ENCODE measurements around the gene RNU6-1. TPM values are rescaled to one million over a fixed set of nuclear protein-coding genes. Genes with fewer than 3 reads are reported as not detected.

Gene RNU6-1
- not detected for total RNA-seq

DNA sequence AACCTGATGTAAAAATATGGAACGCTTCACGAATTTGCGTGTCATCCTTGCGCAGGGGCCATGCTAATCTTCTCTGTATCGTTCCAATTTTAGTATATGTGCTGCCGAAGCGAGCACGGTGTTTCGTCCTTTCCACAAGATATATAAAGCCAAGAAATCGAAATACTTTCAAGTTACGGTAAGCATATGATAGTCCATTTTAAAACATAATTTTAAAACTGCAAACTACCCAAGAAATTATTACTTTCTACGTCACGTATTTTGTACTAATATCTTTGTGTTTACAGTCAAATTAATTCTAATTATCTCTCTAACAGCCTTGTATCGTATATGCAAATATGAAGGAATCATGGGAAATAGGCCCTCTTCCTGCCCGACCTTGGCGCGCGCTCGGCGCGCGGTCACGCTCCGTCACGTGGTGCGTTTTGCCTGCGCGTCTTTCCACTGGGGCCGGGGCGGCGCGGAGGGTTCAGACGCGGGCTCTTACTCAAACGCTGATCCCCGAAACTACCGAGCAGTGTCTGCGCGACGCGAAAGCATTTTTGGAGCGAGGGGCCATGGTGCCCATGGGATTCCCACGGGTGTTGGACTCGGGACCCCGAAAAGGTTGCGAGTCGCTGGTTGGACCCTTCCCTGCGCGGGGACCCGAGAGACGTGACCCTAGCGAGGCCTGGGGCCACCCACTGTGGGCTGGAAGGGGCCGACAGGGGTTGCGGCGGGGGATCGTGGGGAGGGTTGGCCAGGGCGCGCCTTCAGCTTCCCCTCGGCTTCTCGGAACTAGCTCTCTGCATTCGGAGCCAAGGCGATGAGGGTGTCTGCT, at the start of gene RNU6-1:
TSS of gene RNU6-1 (minus strand) at position 117 of the 820 bp plus-strand sequence.
- Histone ChIP-seq H3K4me1 (peaks cover 0 to 59% (median 12%) of the 10 kb centered on the region in 3 donors), H3K4me3 (peak within 1 kb of the TSS; percentile 66 to 96), H3K27me3 (peaks cover 11% of the 10 kb centered on the region), H3K9me3 (no peaks in the 10 kb centered on the region), H3K36me3 (no peaks in the 10 kb centered on the region), H3K27ac (peak within 1 kb of the TSS; percentile 91 to 100 (median 98))
- peak; percentile 94 for ATAC-seq
- 0 to 1% methylated on average over 36 to 37 of the region's 62 CpGs for WGBS, 2 donors (ENCODE audit: low coverage in 1 of 2)
- TF ChIP-seq POLR2A (IDR thresholded peaks at IDR 0.05) (peak; percentile 84 to 92), EP300 (IDR thresholded peaks at IDR 0.05) (no peak), POLR2AphosphoS5 (IDR thresholded peaks at IDR 0.05) (peak; percentile 84)

DNA sequence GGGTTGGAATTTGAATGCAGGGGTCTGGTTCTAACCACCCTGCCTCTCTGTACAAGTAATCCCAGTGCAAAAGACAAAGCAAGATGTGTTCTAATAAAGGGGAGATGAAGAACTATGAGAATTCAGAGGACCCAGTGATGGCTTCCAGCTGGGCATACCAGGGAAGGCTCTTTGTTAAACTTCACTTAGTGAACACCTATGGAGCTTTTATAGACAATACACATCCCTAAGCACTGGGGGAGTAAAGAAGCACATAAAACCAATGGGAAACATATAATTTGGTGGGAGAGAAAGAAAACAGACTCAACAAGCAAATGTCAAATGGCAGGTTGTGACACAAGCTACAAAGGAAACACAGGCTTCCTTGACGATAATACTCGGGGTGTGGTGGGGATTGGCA, 47.9 kb upstream of the RNU6-1 start:
- Histone ChIP-seq H3K4me1 (peaks cover 0 to 28% (median 2%) of the 10 kb centered on the region in 3 donors), H3K36me3 (no peaks in the 10 kb centered on the region), H3K27me3 (no peaks in the 10 kb centered on the region), H3K27ac (no peak overlapping the region), H3K4me3 (no peak overlapping the region), H3K9me3 (no peaks in the 10 kb centered on the region)
- TF ChIP-seq POLR2AphosphoS5 (IDR thresholded peaks at IDR 0.05): no peak
- no peak for TF ChIP-seq POLR2A (IDR thresholded peaks at IDR 0.05)
- TF ChIP-seq EP300 (IDR thresholded peaks at IDR 0.05): no peak
- TF ChIP-seq, protein P1, sequence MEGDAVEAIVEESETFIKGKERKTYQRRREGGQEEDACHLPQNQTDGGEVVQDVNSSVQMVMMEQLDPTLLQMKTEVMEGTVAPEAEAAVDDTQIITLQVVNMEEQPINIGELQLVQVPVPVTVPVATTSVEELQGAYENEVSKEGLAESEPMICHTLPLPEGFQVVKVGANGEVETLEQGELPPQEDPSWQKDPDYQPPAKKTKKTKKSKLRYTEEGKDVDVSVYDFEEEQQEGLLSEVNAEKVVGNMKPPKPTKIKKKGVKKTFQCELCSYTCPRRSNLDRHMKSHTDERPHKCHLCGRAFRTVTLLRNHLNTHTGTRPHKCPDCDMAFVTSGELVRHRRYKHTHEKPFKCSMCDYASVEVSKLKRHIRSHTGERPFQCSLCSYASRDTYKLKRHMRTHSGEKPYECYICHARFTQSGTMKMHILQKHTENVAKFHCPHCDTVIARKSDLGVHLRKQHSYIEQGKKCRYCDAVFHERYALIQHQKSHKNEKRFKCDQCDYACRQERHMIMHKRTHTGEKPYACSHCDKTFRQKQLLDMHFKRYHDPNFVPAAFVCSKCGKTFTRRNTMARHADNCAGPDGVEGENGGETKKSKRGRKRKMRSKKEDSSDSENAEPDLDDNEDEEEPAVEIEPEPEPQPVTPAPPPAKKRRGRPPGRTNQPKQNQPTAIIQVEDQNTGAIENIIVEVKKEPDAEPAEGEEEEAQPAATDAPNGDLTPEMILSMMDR (IDR thresholded peaks at IDR 0.05): no peak
- 88 to 100% methylated on average over 2 of the region's 2 CpGs for WGBS, 2 donors (ENCODE audit: low coverage in 1 of 2)
- no peak for ATAC-seq

DNA sequence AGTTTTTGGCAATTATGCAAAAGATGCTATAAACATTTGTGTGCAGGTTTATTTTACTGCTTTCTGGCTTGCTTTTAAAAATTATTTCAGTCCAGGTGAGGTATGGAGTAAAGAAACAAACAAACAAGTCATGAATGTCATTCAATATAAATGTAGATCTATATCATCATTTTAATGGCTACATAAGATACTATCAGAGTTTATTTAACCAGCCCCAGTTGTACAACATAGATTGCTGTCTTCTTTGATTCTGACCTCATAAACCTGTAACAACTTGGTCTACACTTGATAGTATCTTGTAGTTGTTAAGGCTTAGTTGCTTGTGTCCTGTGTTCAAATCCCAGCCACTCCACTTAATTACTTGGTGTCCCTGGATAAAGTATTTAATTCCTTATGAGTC, 46.0 kb upstream of the RNU6-1 start:
- Histone ChIP-seq H3K9me3 (no peaks in the 10 kb centered on the region), H3K27ac (peak overlapping the region in 1 of 4 donors; percentile 89), H3K27me3 (no peaks in the 10 kb centered on the region), H3K4me3 (no peak overlapping the region), H3K36me3 (no peaks in the 10 kb centered on the region), H3K4me1 (peaks cover 0 to 38% (median 2%) of the 10 kb centered on the region in 3 donors)
- TF ChIP-seq EP300 (IDR thresholded peaks at IDR 0.05) (no peak), POLR2AphosphoS5 (IDR thresholded peaks at IDR 0.05) (no peak), POLR2A (IDR thresholded peaks at IDR 0.05) (no peak)
- TF ChIP-seq, protein P1 (IDR thresholded peaks at IDR 0.05): no peak
- no peak for ATAC-seq

DNA sequence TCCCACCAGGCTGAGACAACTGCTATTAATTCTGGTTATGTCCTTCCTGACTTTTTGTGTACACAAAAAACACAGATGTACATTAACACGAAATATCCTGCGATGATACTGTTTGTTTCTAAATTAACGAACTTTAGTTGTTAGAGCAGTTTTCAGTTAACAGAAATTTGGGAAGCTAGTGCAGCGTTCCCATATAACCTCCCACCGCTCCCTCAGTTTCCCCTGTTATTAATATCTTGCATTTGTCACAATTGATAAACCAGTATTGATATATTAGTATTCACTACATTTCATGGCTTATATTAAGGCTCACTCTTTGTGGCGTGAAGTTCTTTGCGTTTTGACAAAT, 45.3 kb upstream of the RNU6-1 start:
- no peaks in the 10 kb centered on the region for H3K36me3 ChIP-seq
- H3K9me3 ChIP-seq: no peaks in the 10 kb centered on the region
- no peaks in the 10 kb centered on the region for H3K27me3 ChIP-seq
- H3K27ac ChIP-seq: peak overlapping the region; percentile 60 to 90 (median 88)
- no peak for ATAC-seq
- peak overlapping the region; percentile 38 to 61 for H3K4me3 ChIP-seq
- 52 to 59% methylated on average over 7 of the region's 7 CpGs for WGBS, 2 donors (ENCODE audit: low coverage in 1 of 2)
- H3K4me1 ChIP-seq: peaks cover 0 to 44% (median 2%) of the 10 kb centered on the region in 3 donors
- TF ChIP-seq, protein P1 (IDR thresholded peaks at IDR 0.05): no peak
- TF ChIP-seq POLR2A (IDR thresholded peaks at IDR 0.05) (no peak), POLR2AphosphoS5 (IDR thresholded peaks at IDR 0.05) (no peak), EP300 (IDR thresholded peaks at IDR 0.05) (no peak)

DNA sequence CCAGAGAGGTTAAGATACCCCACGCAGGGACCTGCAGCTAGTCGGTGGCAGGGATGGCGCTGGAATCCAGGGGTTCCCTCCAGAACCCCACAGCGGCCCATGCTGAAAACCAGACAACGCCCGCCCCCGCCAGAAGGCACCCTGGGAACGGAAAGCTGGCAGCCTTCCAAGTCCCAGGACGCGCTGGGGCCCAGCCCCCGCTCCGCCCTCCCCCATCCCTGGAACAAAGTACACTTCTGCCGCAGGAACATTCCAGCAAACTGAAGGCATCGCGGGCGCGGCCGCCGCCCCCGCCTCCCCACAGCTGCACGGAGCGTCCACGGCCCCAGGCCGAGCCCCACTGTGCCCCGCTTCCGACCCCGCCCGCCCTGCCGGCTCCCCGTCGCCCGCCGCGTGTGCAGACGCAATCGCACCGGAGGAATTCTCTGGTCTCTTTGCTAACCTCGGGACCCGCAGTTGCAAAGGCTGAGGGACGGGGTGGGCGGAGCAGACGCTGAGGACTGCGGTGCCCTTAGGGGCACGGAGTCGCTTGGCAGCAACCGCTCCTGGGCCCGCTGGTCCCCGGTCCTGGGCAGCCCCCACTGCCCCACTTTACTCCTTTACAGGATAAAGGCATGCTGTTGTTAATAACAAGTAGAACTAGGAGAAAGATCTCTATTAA, 44.8 kb upstream of the RNU6-1 start:
- TF ChIP-seq POLR2AphosphoS5 (IDR thresholded peaks at IDR 0.05): peak; percentile 70
- no peak for TF ChIP-seq EP300 (IDR thresholded peaks at IDR 0.05)
- peak in 1 of 2 donors; percentile 20 for TF ChIP-seq POLR2A (IDR thresholded peaks at IDR 0.05)
- TF ChIP-seq, protein P1 (IDR thresholded peaks at IDR 0.05): no peak
- peak overlapping the region; percentile 38 to 61 for H3K4me3 ChIP-seq
- peak; percentile 92 for ATAC-seq

More for the DNA sequence above, 44.8 kb upstream of the RNU6-1 start:
- peak overlapping the region; percentile 60 to 90 (median 88) for H3K27ac ChIP-seq
- 4 to 16% methylated on average over 3 to 6 of the region's 48 CpGs for WGBS, 2 donors (ENCODE audit: low coverage in 1 of 2)
- H3K36me3 ChIP-seq: no peaks in the 10 kb centered on the region
- H3K9me3 ChIP-seq: no peaks in the 10 kb centered on the region
- H3K27me3 ChIP-seq: no peaks in the 10 kb centered on the region
- peaks cover 0 to 44% (median 2%) of the 10 kb centered on the region in 3 donors for H3K4me1 ChIP-seq

Data from gastroesophageal sphincter (tissue), 4 donors.